T-helper 1 cell (primary cell): Measurements from ENCODE around the gene PRR36.
A peak's percentile ranks its signal among the peaks of the same experiment; 100 is the strongest.

ENCODE experiments used
- DNase-seq, 5 donors: peaks; one replicate each; pipeline ENCODE4 v3.0.0-alpha.2; 2012 to 2020

Gene PRR36

GRCh38 chr19:7912697-7913564 is 38.7 kb upstream of the PRR36 start:
- DNase-seq = no peak

GRCh38 chr19:7912144-7912696 is 38.0 kb upstream of the PRR36 start:
- no peak for DNase-seq

- no peak for DNase-seq
Measured at GRCh38 chr19:7911508-7912143, 37.4 kb upstream of the PRR36 start.

GRCh38 chr19:7910321-7911161 is 36.4 kb upstream of the PRR36 start:
- no peak for DNase-seq

- DNase-seq = no peak
Measured at GRCh38 chr19:7909471-7910067, 35.4 kb upstream of the PRR36 start.

GRCh38 chr19:7908742-7909461 is 34.7 kb upstream of the PRR36 start:
- no peak for DNase-seq

GRCh38 chr19:7908078-7908699 is 34.0 kb upstream of the PRR36 start:
- DNase-seq = no peak

- DNase-seq = no peak
Measured at GRCh38 chr19:7907544-7907943, 33.4 kb upstream of the PRR36 start.

- no peak for DNase-seq
Measured at GRCh38 chr19:7907122-7907521, 32.9 kb upstream of the PRR36 start.

- no peak for DNase-seq
Measured at GRCh38 chr19:7905859-7906258, 31.7 kb upstream of the PRR36 start.

- no peak for DNase-seq
Measured at GRCh38 chr19:7905268-7905667, 31.1 kb upstream of the PRR36 start.

GRCh38 chr19:7904074-7905020 is 30.2 kb upstream of the PRR36 start:
- peak; percentile 65 to 77 (median 70) for DNase-seq

- DNase-seq = peak; percentile 100
Measured at GRCh38 chr19:7903244-7904073, 29.3 kb upstream of the PRR36 start, which contains the start of gene MAP2K7. Gene MAP2K7, plus strand, starts transcription at chr19:7903877. Its CDS starts 68 bp downstream, at chr19:7903945.

- DNase-seq = no peak
Measured at GRCh38 chr19:7902796-7903243, 28.6 kb upstream of the PRR36 start.

GRCh38 chr19:7901337-7901736 is 27.1 kb upstream of the PRR36 start:
- DNase-seq = no peak

- no peak for DNase-seq
Measured at GRCh38 chr19:7900931-7901330, 26.7 kb upstream of the PRR36 start.

- DNase-seq = no peak
Measured at GRCh38 chr19:7900401-7900870, 26.2 kb upstream of the PRR36 start.

GRCh38 chr19:7899751-7900378 is 25.7 kb upstream of the PRR36 start:
- no peak for DNase-seq
